ENCODE data around the gene FHIT.

The FHIT gene

GRCh38 chr3:59867185-59868002, 1383.9 kb downstream of the FHIT start:
- DNase-seq (ENCODE audit: low read depth): no peak
- H3K4me3 ChIP-seq (ENCODE audit: low read depth, low read length): no peak overlapping the region
- in situ Hi-C loops (cut with HindIII; ENCODE audit: low sequenced_read_pairs): no loop called here
- TF ChIP-seq CTCF (IDR thresholded peaks at IDR 0.05; ENCODE audit: low read depth, low read length, missing control alignments): no peak

- in situ Hi-C loops (cut with HindIII; ENCODE audit: low sequenced_read_pairs): no loop called here
- no peak for TF ChIP-seq CTCF (IDR thresholded peaks at IDR 0.05; ENCODE audit: low read depth, low read length, missing control alignments)
- no peak for DNase-seq (ENCODE audit: low read depth)
- H3K4me3 ChIP-seq (ENCODE audit: low read depth, low read length): no peak overlapping the region
These were observed 1385.2 kb downstream of the FHIT start for GRCh38 chr3:59866076-59866475.

- in situ Hi-C loops (cut with HindIII; ENCODE audit: low sequenced_read_pairs): no loop called here
- H3K4me3 ChIP-seq (ENCODE audit: low read depth, low read length): no peak overlapping the region
- DNase-seq (ENCODE audit: low read depth): no peak
- no peak for TF ChIP-seq CTCF (IDR thresholded peaks at IDR 0.05; ENCODE audit: low read depth, low read length, missing control alignments)
These were observed 1385.9 kb downstream of the FHIT start for GRCh38 chr3:59865351-59865750.

GRCh38 chr3:59862686-59863085, 1388.6 kb downstream of the FHIT start:
- no peak for TF ChIP-seq CTCF (IDR thresholded peaks at IDR 0.05; ENCODE audit: low read depth, low read length, missing control alignments)
- DNase-seq (ENCODE audit: low read depth): no peak
- H3K4me3 ChIP-seq (ENCODE audit: low read depth, low read length): no peak overlapping the region
- in situ Hi-C loops (cut with HindIII; ENCODE audit: low sequenced_read_pairs): no loop called here

- TF ChIP-seq CTCF (IDR thresholded peaks at IDR 0.05; ENCODE audit: low read depth, low read length, missing control alignments): peak; percentile 83
- peak; percentile 69 for DNase-seq (ENCODE audit: low read depth)
- in situ Hi-C loops (cut with HindIII; ENCODE audit: low sequenced_read_pairs): no loop called here
- H3K4me3 ChIP-seq (ENCODE audit: low read depth, low read length): no peak overlapping the region
These were observed 1393.5 kb downstream of the FHIT start for GRCh38 chr3:59857589-59858346.

- no peak overlapping the region for H3K4me3 ChIP-seq (ENCODE audit: low read depth, low read length)
- in situ Hi-C loops (cut with HindIII; ENCODE audit: low sequenced_read_pairs): no loop called here
- no peak for TF ChIP-seq CTCF (IDR thresholded peaks at IDR 0.05; ENCODE audit: low read depth, low read length, missing control alignments)
- no peak for DNase-seq (ENCODE audit: low read depth)
These were observed 1394.3 kb downstream of the FHIT start for GRCh38 chr3:59856934-59857460.

All from astrocyte of the cerebellum (primary cell).